ENCODE results near the gene FEV. TPM values are rescaled to one million over a fixed set of nuclear protein-coding genes. Genes with fewer than 3 reads are reported as not detected.

FEV gene
- total and polyA plus RNA-seq, 5 experiments from 2014 or later, result not detected

- Mint-ChIP-seq H3K36me3 (peaks cover 0 to 3% (median 0%) of the 10 kb centered on the region in 3 donors), H3K9me3 (peaks cover 0 to 7% (median 0%) of the 10 kb centered on the region in 9 donors), H3K4me1 (peaks cover 4 to 9% (median 6%) of the 10 kb centered on the region in 4 donors), H3K27ac (no peak overlapping the region), H3K27me3 (peaks cover 42 to 88% (median 71%) of the 10 kb centered on the region in 5 donors), H3K4me3 (no peak overlapping the region)
- POLR2A ChIA-PET, result interaction anchor here (0.7 kb wide), 1 partner anchor 154 kb away, joined by 3 read pairs; no protein-coding TSS in a partner anchor
- ATAC-seq (no peak), DNase-seq (peak in 1 of 10 donors; percentile 4)
These were observed 9.8 kb downstream of the FEV start for GRCh38 chr2:218975060-218975777.

GRCh38 chr2:218970894-218971293 is 14.1 kb downstream of the FEV start:
- ATAC-seq, result no peak
- Mint-ChIP-seq H3K27me3 (peaks cover 39 to 87% (median 64%) of the 10 kb centered on the region in 5 donors), H3K4me3 (no peak overlapping the region), H3K36me3 (peaks cover 0 to 3% (median 0%) of the 10 kb centered on the region in 3 donors), H3K27ac (no peak overlapping the region), H3K9me3 (peaks cover 0 to 12% (median 0%) of the 10 kb centered on the region in 9 donors), H3K4me1 (no peaks in the 10 kb centered on the region)
- POLR2A ChIA-PET, result no interaction called here
- DNase-seq, result no peak

GRCh38 chr2:218964041-218964771 is 20.8 kb downstream of the FEV start:
- Mint-ChIP-seq H3K4me1 (peaks cover 5 to 15% (median 11%) of the 10 kb centered on the region in 4 donors), H3K27me3 (peaks cover 36 to 83% (median 60%) of the 10 kb centered on the region in 5 donors), H3K27ac (no peak overlapping the region), H3K4me3 (no peak overlapping the region), H3K9me3 (peaks cover 0 to 9% (median 0%) of the 10 kb centered on the region in 9 donors), H3K36me3 (peaks cover 0 to 9% (median 6%) of the 10 kb centered on the region in 3 donors)
- DNase-seq, result no peak
- POLR2A ChIA-PET, result no interaction called here
- no peak for ATAC-seq

GRCh38 chr2:218963601-218964000 is 21.4 kb downstream of the FEV start:
- peaks cover 0 to 9% (median 0%) of the 10 kb centered on the region in 9 donors for H3K9me3 Mint-ChIP-seq
- no peak overlapping the region for H3K27ac Mint-ChIP-seq
- H3K4me3 Mint-ChIP-seq, result no peak overlapping the region
- ATAC-seq (no peak), DNase-seq (no peak)
- H3K27me3 Mint-ChIP-seq, result peaks cover 39 to 83% (median 59%) of the 10 kb centered on the region in 5 donors
- peaks cover 0 to 11% (median 6%) of the 10 kb centered on the region in 3 donors for H3K36me3 Mint-ChIP-seq
- POLR2A ChIA-PET, result no interaction called here
- peaks cover 8 to 19% (median 15%) of the 10 kb centered on the region in 4 donors for H3K4me1 Mint-ChIP-seq

- H3K27me3 Mint-ChIP-seq, result peaks cover 40 to 83% (median 57%) of the 10 kb centered on the region in 5 donors
- peaks cover 10 to 19% (median 15%) of the 10 kb centered on the region in 4 donors for H3K4me1 Mint-ChIP-seq
- peaks cover 0 to 11% (median 6%) of the 10 kb centered on the region in 3 donors for H3K36me3 Mint-ChIP-seq
- peak; percentile 41 to 82 (median 62) for DNase-seq
- H3K27ac Mint-ChIP-seq, result no peak overlapping the region
- POLR2A ChIA-PET, result no interaction called here
- peak; percentile 35 for ATAC-seq
- peaks cover 0 to 9% (median 0%) of the 10 kb centered on the region in 9 donors for H3K9me3 Mint-ChIP-seq
- peak overlapping the region in 4 of 10 donors; percentile 14 to 49 (median 30) for H3K4me3 Mint-ChIP-seq
These were observed 22.0 kb downstream of the FEV start for GRCh38 chr2:218962859-218963492.

- Mint-ChIP-seq H3K27ac (no peak overlapping the region), H3K4me3 (peak overlapping the region in 3 of 10 donors; percentile 38 to 59 (median 49)), H3K4me1 (peaks cover 11 to 19% (median 15%) of the 10 kb centered on the region in 4 donors), H3K9me3 (peaks cover 0 to 9% (median 0%) of the 10 kb centered on the region in 9 donors), H3K36me3 (peaks cover 0 to 11% (median 6%) of the 10 kb centered on the region in 3 donors), H3K27me3 (peaks cover 40 to 84% (median 64%) of the 10 kb centered on the region in 5 donors)
- DNase-seq (peak in 1 of 10 donors; percentile 24), ATAC-seq (no peak)
- POLR2A ChIA-PET, result no interaction called here
These were observed 23.1 kb downstream of the FEV start for GRCh38 chr2:218961651-218962570.

GRCh38 chr2:218961229-218961628 is 23.8 kb downstream of the FEV start:
- DNase-seq, result no peak
- Mint-ChIP-seq H3K27ac (peak overlapping the region in 4 of 10 donors; percentile 18 to 55 (median 36)), H3K4me1 (peaks cover 11 to 19% (median 15%) of the 10 kb centered on the region in 4 donors), H3K27me3 (peaks cover 37 to 84% (median 65%) of the 10 kb centered on the region in 5 donors), H3K9me3 (peaks cover 0 to 9% (median 0%) of the 10 kb centered on the region in 9 donors), H3K36me3 (peaks cover 0 to 11% (median 6%) of the 10 kb centered on the region in 3 donors), H3K4me3 (peak overlapping the region in 8 of 10 donors; percentile 26 to 79 (median 60))
- no peak for ATAC-seq
- POLR2A ChIA-PET, result no interaction called here

GRCh38 chr2:218960309-218961165 is 24.4 kb downstream of the FEV start:
- POLR2A ChIA-PET, result no interaction called here
- ATAC-seq, result no peak
- Mint-ChIP-seq H3K36me3 (peaks cover 0 to 11% (median 6%) of the 10 kb centered on the region in 3 donors), H3K4me1 (peaks cover 11 to 19% (median 15%) of the 10 kb centered on the region in 4 donors), H3K4me3 (peak overlapping the region in 8 of 10 donors; percentile 28 to 70 (median 65)), H3K27me3 (peaks cover 33 to 82% (median 61%) of the 10 kb centered on the region in 5 donors), H3K27ac (peak overlapping the region in 1 of 10 donors; percentile 55), H3K9me3 (peaks cover 0 to 9% (median 0%) of the 10 kb centered on the region in 9 donors)
- no peak for DNase-seq

GRCh38 chr2:218959761-218960308 is 25.1 kb downstream of the FEV start:
- no peak for DNase-seq
- Mint-ChIP-seq H3K36me3 (peaks cover 0 to 11% (median 6%) of the 10 kb centered on the region in 3 donors), H3K4me1 (peaks cover 11 to 19% (median 15%) of the 10 kb centered on the region in 4 donors), H3K27ac (no peak overlapping the region), H3K27me3 (peaks cover 30 to 83% (median 57%) of the 10 kb centered on the region in 5 donors), H3K4me3 (peak overlapping the region in 1 of 10 donors; percentile 58), H3K9me3 (peaks cover 0 to 9% (median 0%) of the 10 kb centered on the region in 9 donors)
- POLR2A ChIA-PET, result no interaction called here
- peak in 1 of 2 donors; percentile 9 for ATAC-seq

GRCh38 chr2:218959141-218959731 is 25.7 kb downstream of the FEV start, which contains the start of gene CDK5R2:
Gene CDK5R2, plus strand, starts transcription at chr2:218959666. Its CDS starts 155 bp downstream, at chr2:218959821.
- peak; percentile 31 to 79 (median 52) for DNase-seq
- Mint-ChIP-seq H3K36me3 (peaks cover 0 to 11% (median 6%) of the 10 kb centered on the region in 3 donors), H3K9me3 (peaks cover 0 to 9% (median 0%) of the 10 kb centered on the region in 9 donors), H3K4me1 (peaks cover 11 to 19% (median 15%) of the 10 kb centered on the region in 4 donors), H3K27me3 (peaks cover 32 to 83% (median 59%) of the 10 kb centered on the region in 5 donors), H3K27ac (peak within 1 kb of the TSS in 1 of 10 donors; percentile 32), H3K4me3 (peak within 1 kb of the TSS; percentile 44 to 82 (median 70))
- ATAC-seq, result peak; percentile 87 to 90
- POLR2A ChIA-PET, result no interaction called here
